GM19238 (cell line): ENCODE data around the gene SERPINA10.
"Not testable (repeated sequence)": the region's sequence is repeated elsewhere in the genome, so short reads cannot be mapped to it uniquely, and the experiment has no call there.

Experiments
- DNase-seq: peaks from one replicate; pipeline ENCODE4 v3.0.0; 2011; ENCODE audit warnings: low spot score; ENCODE audit not compliant: insufficient read length

SERPINA10 gene

GRCh38 chr14:94285158-94285557 is 7.9 kb downstream of the SERPINA10 start:
- no peak for DNase-seq

- no peak for DNase-seq
These were observed 8.8 kb downstream of the SERPINA10 start for GRCh38 chr14:94284221-94284620.

GRCh38 chr14:94282991-94283723 is 9.9 kb downstream of the SERPINA10 start:
- no peak for DNase-seq

- no peak for DNase-seq
These were observed 14.3 kb downstream of the SERPINA10 start for GRCh38 chr14:94278731-94279130.

- DNase-seq = not testable (repeated sequence)
These were observed 16.0 kb downstream of the SERPINA10 start for GRCh38 chr14:94276898-94277561.

GRCh38 chr14:94269156-94269555 is 23.9 kb downstream of the SERPINA10 start:
- no peak for DNase-seq

GRCh38 chr14:94268582-94268981 is 24.5 kb downstream of the SERPINA10 start:
- not testable (repeated sequence) for DNase-seq

- no peak for DNase-seq
These were observed 25.7 kb downstream of the SERPINA10 start for GRCh38 chr14:94267352-94267751.

- DNase-seq = not testable (repeated sequence)
These were observed 28.9 kb downstream of the SERPINA10 start for GRCh38 chr14:94264195-94264594.

- DNase-seq = no peak
These were observed 48.9 kb downstream of the SERPINA10 start for GRCh38 chr14:94244182-94244581.

GRCh38 chr14:94239406-94239805 is 53.7 kb downstream of the SERPINA10 start:
- no peak for DNase-seq

- no peak for DNase-seq
These were observed 55.1 kb downstream of the SERPINA10 start for GRCh38 chr14:94237983-94238382.

GRCh38 chr14:94237046-94237445 is 56.0 kb downstream of the SERPINA10 start:
- DNase-seq = no peak
